Measurements from ENCODE around the gene CD40. TPM values are rescaled to one million over a fixed set of nuclear protein-coding genes. Genes with fewer than 3 reads are reported as not detected.

Gene CD40
- total RNA-seq, 1 experiment from 2014 or later = 7.8 TPM

- H4K5ac ChIP-seq (ENCODE audit: insufficient read length, low read depth, low read length) = no peak overlapping the region
- peaks cover 2% of the 10 kb centered on the region for H3K27me3 Mint-ChIP-seq (ENCODE audit: low read depth)
- no peak overlapping the region for H3K14ac ChIP-seq (ENCODE audit: insufficient read depth, low read length)
- WGBS (ENCODE audit: extremely low coverage, insufficient read length, low lambda C conversion rate) = no CpG with 5 or more reads among the region's 15 CpGs
- no peak overlapping the region for H3K9ac ChIP-seq (ENCODE audit: extremely low read depth, insufficient read length, low read length)
- no peak overlapping the region for H3K23ac ChIP-seq (ENCODE audit: insufficient read length, low read depth, low read length)
- H3K4me1 ChIP-seq (ENCODE audit: insufficient read depth, low read length) = no peaks in the 10 kb centered on the region
- H3K27ac Mint-ChIP-seq = no peak overlapping the region
- no peak overlapping the region for H3K27ac ChIP-seq (ENCODE audit: insufficient read length, low read depth, low read length)
- H4K20me1 ChIP-seq (ENCODE audit: control insufficient read depth, insufficient read depth, insufficient read length) = no peaks in the 10 kb centered on the region
- H3K4me3 Mint-ChIP-seq = no peak overlapping the region
- H2BK5ac ChIP-seq (ENCODE audit: insufficient read length, low read length) = no peak overlapping the region
- no peak overlapping the region for H2BK15ac ChIP-seq (ENCODE audit: low read depth, low read length)
- H4K91ac ChIP-seq (ENCODE audit: insufficient read length, low read depth, low read length) = no peak overlapping the region
- no peak overlapping the region for H4K8ac ChIP-seq (replicated peaks; ENCODE audit: insufficient read length, low read depth, low read length)
- no peak overlapping the region for H2AFZ ChIP-seq (ENCODE audit: low read length)
- no peaks in the 10 kb centered on the region for H3K9me3 Mint-ChIP-seq
- peaks cover 2% of the 10 kb centered on the region for H3K23me2 ChIP-seq (ENCODE audit: insufficient read length, low read depth, low read length, poor library complexity, severe bottlenecking)
- no peak overlapping the region for H3K18ac ChIP-seq (ENCODE audit: insufficient read length, low read depth, low read length)
- no peak overlapping the region for H3K4ac ChIP-seq (ENCODE audit: low read depth, low read length)
- H3K9me3 ChIP-seq (ENCODE audit: control insufficient read depth, low read depth, low read length) = no peaks in the 10 kb centered on the region
- no peak for TF ChIP-seq CTCF (conservative IDR thresholded peaks at IDR 0.05)
- H3K56ac ChIP-seq (ENCODE audit: insufficient read length, low read depth, low read length) = no peak overlapping the region
- no peak overlapping the region for H2BK12ac ChIP-seq (ENCODE audit: insufficient read length, low read depth, low read length)
- peaks cover 17 to 37% (median 35%) of the 10 kb centered on the region in 3 experiments; a peak in 6 of 7 replicates for H3K36me3 Mint-ChIP-seq (ENCODE audit: insufficient read depth in 1 of 3, low read depth in 3 of 3)
- no peaks in the 10 kb centered on the region for H3K79me2 ChIP-seq (ENCODE audit: insufficient read depth, low read length)
- H3K27me3 ChIP-seq (ENCODE audit: insufficient read depth, low read length) = no peaks in the 10 kb centered on the region
- peaks cover 6 to 8% of the 10 kb centered on the region in 2 experiments for H3K4me1 Mint-ChIP-seq
- H2AK5ac ChIP-seq (ENCODE audit: insufficient read length, low read length) = no peak overlapping the region
- H2BK20ac ChIP-seq (ENCODE audit: low read depth, low read length, poor library complexity, severe bottlenecking) = no peak overlapping the region
- DNase-seq = no peak
- no peaks in the 10 kb centered on the region for H3K79me1 ChIP-seq (ENCODE audit: insufficient read depth, low read depth, low read length, poor library complexity, severe bottlenecking)
- no peak overlapping the region for H3K4me2 ChIP-seq (ENCODE audit: insufficient read depth, insufficient read length, low read length)
- H3T11ph ChIP-seq (ENCODE audit: low read length) = no peak overlapping the region
- no peak overlapping the region for H2BK120ac ChIP-seq (ENCODE audit: low read depth, low read length, poor library complexity, severe bottlenecking)
These were observed 4.7 kb downstream of the CD40 start for GRCh38 chr20:46122516-46123481.
